Vagina (tissue), 2 donors: ENCODE data around the gene IGFL3. TPM values are rescaled to one million over a fixed set of nuclear protein-coding genes. Genes with fewer than 3 reads are reported as not detected.

Source experiments
- DNase-seq, 2 donors: peaks; one replicate each; pipeline ENCODE4 v3.0.0-alpha.2; 2017; ENCODE audit errors: extremely low spot score in 2 of 2
- H3K27ac ChIP-seq: fragments of 200-600 bp; sonication (generic); one replicate; pipeline ENCODE4 v1.5.1; 2019
- H3K27me3 ChIP-seq: fragments of 200-600 bp; sonication (generic); one replicate; pipeline ENCODE4 v1.5.1; 2019
- H3K36me3 ChIP-seq, 2 donors: fragments of 200-600 bp; sonication (generic); one replicate each; pipeline ENCODE4 v1.5.1; 2017 to 2019
- H3K4me1 ChIP-seq: fragments of 200-600 bp; sonication (generic); one replicate; pipeline ENCODE4 v1.5.1; 2019
- H3K4me3 ChIP-seq, 2 donors: fragments of 200-600 bp; sonication (generic); 1 replicate in 1 of 2; 2 replicates in 1 of 2; pipeline ENCODE4 v1.5.1; 2016 to 2019
- H3K9me3 ChIP-seq: fragments of 200-600 bp; sonication (generic); one replicate; pipeline ENCODE4 v1.5.1; 2019
- POLR2A ChIP-seq, 2 donors: fragments of 450-650 bp; IDR thresholded peaks; one replicate each; pipeline ENCODE4 v1.6.1; 2017; ENCODE audit warnings: antibody characterized with exemption in 2 of 2, mild to moderate bottlenecking in 2 of 2, moderate library complexity in 2 of 2
- POLR2AphosphoS5 ChIP-seq, 2 donors: sonication (generic); formaldehyde crosslinking; IDR thresholded peaks; one replicate each; pipeline ENCODE4 v1.9.0; 2017; ENCODE audit warnings: antibody characterized with exemption in 2 of 2, mild to moderate bottlenecking in 2 of 2, low read depth in 1 of 2; ENCODE audit not compliant: insufficient read depth in 1 of 2
- intact Hi-C: fragments of 100-400 bp; cut with DNase I; formaldehyde crosslinking; loops from one replicate; pipeline ENCODE4 v1.15.1; 2023
- total RNA-seq: library from RNA; depleted of rRNA; stranded (reverse); fragments of >200 nt; gene quantifications from one replicate; pipeline ENCODE4 v1.2.3, GENCODE V29; 2016
- TF ChIP-seq, protein P1 (sequence below), 3 experiments: fragments of 450-650 bp in 2 of 3; fragments of 200-600 bp in 1 of 3; sonication (generic) in 1 of 3; IDR thresholded peaks; one replicate each; pipeline ENCODE4 v1.5.1; 2017 to 2019; ENCODE audit warnings: antibody characterized with exemption in 3 of 3, mild to moderate bottlenecking in 2 of 3, moderate library complexity in 2 of 3

Gene IGFL3
- total RNA-seq, 1 donor from 2014 or later: not detected

DNA sequence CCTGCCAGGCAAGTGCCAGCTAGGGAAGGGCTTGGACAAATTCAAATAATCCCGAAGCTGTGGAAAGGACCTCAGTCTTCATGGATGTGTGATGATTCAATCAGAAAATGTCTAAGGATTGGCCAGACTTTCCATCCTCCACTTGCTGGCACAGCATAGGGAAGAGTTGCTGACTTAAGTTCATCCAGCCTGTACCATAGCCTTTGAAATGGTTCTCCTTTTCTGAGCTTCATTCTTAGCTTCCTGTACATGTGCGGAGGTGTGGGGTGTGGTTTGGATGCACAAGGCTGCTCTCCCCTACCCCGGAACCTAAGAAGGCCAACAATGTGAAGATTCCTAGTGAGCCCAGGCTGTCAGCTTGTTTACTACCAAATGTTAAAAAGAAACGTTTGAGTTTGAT, 959 bp upstream of the IGFL3 start:
- H3K4me3 ChIP-seq: no peak overlapping the region
- H3K27ac ChIP-seq: no peak overlapping the region
- H3K4me1 ChIP-seq: no peaks in the 10 kb centered on the region
- H3K27me3 ChIP-seq: no peaks in the 10 kb centered on the region
- DNase-seq: no peak
- no peaks in the 10 kb centered on the region for H3K36me3 ChIP-seq
- intact Hi-C loops: no loop called here
- H3K9me3 ChIP-seq: no peaks in the 10 kb centered on the region
- TF ChIP-seq POLR2AphosphoS5 (IDR thresholded peaks at IDR 0.05; ENCODE audit: insufficient read depth in 1 of 2, low read depth in 1 of 2) (no peak), POLR2A (IDR thresholded peaks at IDR 0.05) (no peak)
- TF ChIP-seq, protein P1, sequence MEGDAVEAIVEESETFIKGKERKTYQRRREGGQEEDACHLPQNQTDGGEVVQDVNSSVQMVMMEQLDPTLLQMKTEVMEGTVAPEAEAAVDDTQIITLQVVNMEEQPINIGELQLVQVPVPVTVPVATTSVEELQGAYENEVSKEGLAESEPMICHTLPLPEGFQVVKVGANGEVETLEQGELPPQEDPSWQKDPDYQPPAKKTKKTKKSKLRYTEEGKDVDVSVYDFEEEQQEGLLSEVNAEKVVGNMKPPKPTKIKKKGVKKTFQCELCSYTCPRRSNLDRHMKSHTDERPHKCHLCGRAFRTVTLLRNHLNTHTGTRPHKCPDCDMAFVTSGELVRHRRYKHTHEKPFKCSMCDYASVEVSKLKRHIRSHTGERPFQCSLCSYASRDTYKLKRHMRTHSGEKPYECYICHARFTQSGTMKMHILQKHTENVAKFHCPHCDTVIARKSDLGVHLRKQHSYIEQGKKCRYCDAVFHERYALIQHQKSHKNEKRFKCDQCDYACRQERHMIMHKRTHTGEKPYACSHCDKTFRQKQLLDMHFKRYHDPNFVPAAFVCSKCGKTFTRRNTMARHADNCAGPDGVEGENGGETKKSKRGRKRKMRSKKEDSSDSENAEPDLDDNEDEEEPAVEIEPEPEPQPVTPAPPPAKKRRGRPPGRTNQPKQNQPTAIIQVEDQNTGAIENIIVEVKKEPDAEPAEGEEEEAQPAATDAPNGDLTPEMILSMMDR (IDR thresholded peaks at IDR 0.05): no peak

DNA sequence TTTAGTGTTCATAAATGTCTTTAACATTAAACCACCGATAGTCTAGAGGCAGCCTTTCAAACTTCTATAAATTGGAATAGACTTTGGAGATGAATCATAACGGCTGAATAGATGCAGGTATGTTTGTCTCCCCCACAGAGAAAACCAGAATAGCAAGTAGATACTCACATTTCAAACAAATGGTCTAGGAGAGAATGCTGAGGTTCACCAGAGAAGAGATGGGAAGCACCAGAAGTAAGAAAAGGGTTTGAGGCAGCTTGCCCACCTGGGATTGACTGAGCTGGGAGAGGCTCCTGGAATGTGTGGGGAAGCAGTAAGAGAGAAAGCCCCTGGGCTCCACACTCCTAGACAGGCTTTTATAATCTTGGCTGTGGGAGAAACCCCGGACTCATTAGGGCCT, 6.4 kb downstream of the IGFL3 start:
- H3K36me3 ChIP-seq: no peaks in the 10 kb centered on the region
- H3K27ac ChIP-seq: no peak overlapping the region
- TF ChIP-seq, protein P1 (IDR thresholded peaks at IDR 0.05): no peak
- no peak for TF ChIP-seq POLR2A (IDR thresholded peaks at IDR 0.05)
- no peak for TF ChIP-seq POLR2AphosphoS5 (IDR thresholded peaks at IDR 0.05; ENCODE audit: insufficient read depth in 1 of 2, low read depth in 1 of 2)
- no peak for DNase-seq
- intact Hi-C loops: no loop called here
- no peaks in the 10 kb centered on the region for H3K4me1 ChIP-seq
- H3K27me3 ChIP-seq: no peaks in the 10 kb centered on the region
- no peaks in the 10 kb centered on the region for H3K9me3 ChIP-seq
- no peak overlapping the region for H3K4me3 ChIP-seq

DNA sequence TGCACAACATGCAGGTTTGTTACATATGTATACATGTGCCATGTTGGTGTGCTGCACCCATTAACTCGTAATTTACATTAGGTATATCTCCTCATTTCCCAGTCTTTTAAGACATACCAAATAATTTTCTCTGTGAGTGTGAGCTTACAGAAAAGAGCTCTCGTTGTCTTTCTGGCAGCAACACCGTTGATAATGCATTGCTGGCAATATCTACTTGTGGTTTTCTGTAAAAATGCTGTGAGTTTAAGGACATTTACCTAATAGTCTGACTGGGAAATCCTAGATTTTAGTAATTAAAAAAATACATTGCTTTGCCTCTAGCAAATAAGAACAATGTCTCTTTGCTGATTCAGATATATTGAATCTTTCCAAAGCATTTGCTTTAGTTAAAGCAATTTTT, 8.4 kb downstream of the IGFL3 start:
- DNase-seq: no peak
- Histone ChIP-seq H3K27me3 (no peaks in the 10 kb centered on the region), H3K4me3 (no peak overlapping the region), H3K9me3 (no peaks in the 10 kb centered on the region), H3K4me1 (no peaks in the 10 kb centered on the region), H3K27ac (no peak overlapping the region), H3K36me3 (no peaks in the 10 kb centered on the region)
- TF ChIP-seq POLR2AphosphoS5 (IDR thresholded peaks at IDR 0.05; ENCODE audit: insufficient read depth in 1 of 2, low read depth in 1 of 2) (no peak), POLR2A (IDR thresholded peaks at IDR 0.05) (no peak)
- TF ChIP-seq, protein P1 (IDR thresholded peaks at IDR 0.05): no peak
- intact Hi-C loops: no loop called here

DNA sequence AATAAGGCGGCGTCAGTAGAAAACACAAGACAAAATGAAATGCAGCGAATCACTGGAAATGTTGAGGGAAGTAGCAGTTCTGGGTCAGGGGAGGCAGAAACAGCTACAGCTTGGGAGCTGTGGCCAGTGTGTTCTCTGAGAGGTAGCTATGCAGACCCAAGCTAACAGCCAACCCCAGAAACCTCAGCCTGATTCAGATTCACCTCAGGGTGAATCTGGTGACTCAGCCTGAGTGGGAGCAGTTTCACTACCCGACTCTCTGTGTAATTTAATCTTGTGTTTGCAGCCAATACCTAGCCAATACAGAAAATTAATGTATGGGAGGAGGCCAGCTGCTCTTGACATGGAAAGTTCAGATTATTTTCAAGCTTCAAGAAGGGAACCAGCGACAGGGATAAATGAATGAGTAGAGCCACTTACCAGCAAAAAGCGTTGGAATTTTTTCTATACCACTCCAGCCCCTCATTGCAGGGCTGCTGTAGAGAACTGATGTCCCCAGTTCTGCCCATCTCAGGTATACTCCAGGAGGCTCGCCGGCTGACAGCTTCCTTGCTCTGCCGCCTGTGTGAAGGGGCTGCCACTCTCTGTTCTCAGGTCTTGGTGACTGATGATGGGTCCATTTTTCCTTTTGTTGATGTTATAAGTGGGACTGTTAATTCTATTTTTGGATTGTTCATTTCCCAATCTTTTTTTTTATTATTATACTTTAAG, 8.9 kb downstream of the IGFL3 start:
- H3K36me3 ChIP-seq: no peaks in the 10 kb centered on the region
- no peaks in the 10 kb centered on the region for H3K27me3 ChIP-seq
- H3K27ac ChIP-seq: no peak overlapping the region
- DNase-seq: no peak
- no peak overlapping the region for H3K4me3 ChIP-seq
- no peaks in the 10 kb centered on the region for H3K4me1 ChIP-seq
- intact Hi-C loops: no loop called here
- no peaks in the 10 kb centered on the region for H3K9me3 ChIP-seq
- no peak for TF ChIP-seq POLR2AphosphoS5 (IDR thresholded peaks at IDR 0.05; ENCODE audit: insufficient read depth in 1 of 2, low read depth in 1 of 2)
- TF ChIP-seq, protein P1 (IDR thresholded peaks at IDR 0.05): no peak
- no peak for TF ChIP-seq POLR2A (IDR thresholded peaks at IDR 0.05)

DNA sequence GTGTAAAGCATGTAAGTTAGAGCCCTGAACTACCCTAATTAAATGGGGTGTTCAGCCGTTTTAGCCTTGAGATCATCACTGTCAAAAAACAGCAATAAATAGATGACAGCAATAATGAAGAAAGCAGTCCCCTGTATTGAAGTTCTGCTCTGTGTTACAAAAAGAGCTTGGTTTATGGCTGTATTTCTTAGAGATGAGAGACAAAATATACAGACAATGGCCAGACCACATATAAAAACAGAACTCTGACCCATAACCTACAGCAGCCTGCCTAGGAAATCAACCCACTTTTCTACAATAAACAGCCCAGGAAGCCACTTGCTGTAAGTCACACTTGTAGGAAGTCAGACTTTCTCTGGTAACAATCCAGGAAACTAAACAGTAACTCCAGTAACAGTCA, 10.8 kb downstream of the IGFL3 start:
- no peak overlapping the region for H3K27ac ChIP-seq
- H3K9me3 ChIP-seq: no peaks in the 10 kb centered on the region
- H3K36me3 ChIP-seq: no peaks in the 10 kb centered on the region
- H3K27me3 ChIP-seq: no peaks in the 10 kb centered on the region
- H3K4me3 ChIP-seq: no peak overlapping the region
- DNase-seq: no peak
- intact Hi-C loops: no loop called here
- H3K4me1 ChIP-seq: no peaks in the 10 kb centered on the region
- TF ChIP-seq POLR2A (IDR thresholded peaks at IDR 0.05) (no peak), POLR2AphosphoS5 (IDR thresholded peaks at IDR 0.05; ENCODE audit: insufficient read depth in 1 of 2, low read depth in 1 of 2) (no peak)
- TF ChIP-seq, protein P1 (IDR thresholded peaks at IDR 0.05): no peak
